Measurements from ENCODE around the gene SPAG5.

GRCh38 chr17:28547096-28547622 is 51.7 kb downstream of the SPAG5 start:
- TF ChIP-seq CTCF (IDR thresholded peaks at IDR 0.05) (no peak), EZH2 (IDR thresholded peaks at IDR 0.05) (no peak), EZH2phosphoT487 (IDR thresholded peaks at IDR 0.05) (no peak)
